ENCODE results near the gene PDE4A.
"Not testable (repeated sequence)": the region's sequence is repeated elsewhere in the genome, so short reads cannot be mapped to it uniquely, and the experiment has no call there.

Gene PDE4A

DNA sequence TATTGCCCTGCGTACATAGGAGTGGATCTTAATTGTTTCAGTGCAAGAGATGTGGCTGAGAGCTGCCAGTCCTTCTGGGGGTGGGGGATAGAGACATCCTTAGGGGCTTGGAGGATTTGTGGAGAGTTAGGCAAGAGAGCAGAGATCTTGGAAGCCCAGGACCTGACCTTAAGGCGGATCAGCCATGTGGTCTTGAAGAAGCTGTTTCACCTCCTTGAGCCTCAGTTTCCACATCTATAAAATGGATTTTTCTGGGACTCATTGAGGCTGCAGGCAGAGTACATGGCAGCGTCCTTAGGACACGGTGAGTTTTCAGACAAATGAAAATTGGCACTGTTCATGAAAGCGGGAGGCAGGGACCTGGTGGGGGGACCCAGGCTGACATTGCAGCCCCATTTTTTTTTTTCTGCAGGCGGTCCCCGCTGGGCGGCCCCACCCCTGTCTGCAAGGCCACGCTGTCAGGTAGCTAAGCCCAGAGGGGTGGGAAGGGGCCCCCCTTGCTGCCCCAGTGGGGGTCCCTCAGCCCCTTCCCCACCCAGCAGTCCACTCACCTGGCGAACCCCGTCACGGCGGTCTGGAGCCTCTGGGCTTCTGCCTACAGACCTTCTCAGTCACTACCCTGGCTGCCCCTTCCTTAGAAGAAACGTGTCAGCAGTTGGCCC is 30.0 kb downstream of the PDE4A start:
- no peak overlapping the region for H3K9ac ChIP-seq (ENCODE audit: insufficient read length, low read depth)
- H3K36me3 ChIP-seq (ENCODE audit: insufficient read depth, insufficient read length, low read length): peaks cover 14% of the 10 kb centered on the region
- no peak overlapping the region for H3K4me3 ChIP-seq (ENCODE audit: insufficient read length, low read depth)
- DNase-seq (ENCODE audit: low read depth, low spot score): no peak
- no peaks in the 10 kb centered on the region for H3K9me3 ChIP-seq (ENCODE audit: insufficient read depth, low read length)
- TF ChIP-seq SUZ12 (IDR thresholded peaks at IDR 0.05; ENCODE audit: extremely low read depth, insufficient read depth, insufficient read length): no peak
- no peak for TF ChIP-seq YY1 (IDR thresholded peaks at IDR 0.05; ENCODE audit: insufficient read depth, insufficient read length)
- no peak for TF ChIP-seq ZNF274 (IDR thresholded peaks at IDR 0.05; ENCODE audit: low read depth, low read length)
- H3K27me3 ChIP-seq (ENCODE audit: insufficient read depth, insufficient read length): no peaks in the 10 kb centered on the region
- H3K4me1 ChIP-seq (ENCODE audit: insufficient read depth, insufficient read length): peaks cover 8% of the 10 kb centered on the region

DNA sequence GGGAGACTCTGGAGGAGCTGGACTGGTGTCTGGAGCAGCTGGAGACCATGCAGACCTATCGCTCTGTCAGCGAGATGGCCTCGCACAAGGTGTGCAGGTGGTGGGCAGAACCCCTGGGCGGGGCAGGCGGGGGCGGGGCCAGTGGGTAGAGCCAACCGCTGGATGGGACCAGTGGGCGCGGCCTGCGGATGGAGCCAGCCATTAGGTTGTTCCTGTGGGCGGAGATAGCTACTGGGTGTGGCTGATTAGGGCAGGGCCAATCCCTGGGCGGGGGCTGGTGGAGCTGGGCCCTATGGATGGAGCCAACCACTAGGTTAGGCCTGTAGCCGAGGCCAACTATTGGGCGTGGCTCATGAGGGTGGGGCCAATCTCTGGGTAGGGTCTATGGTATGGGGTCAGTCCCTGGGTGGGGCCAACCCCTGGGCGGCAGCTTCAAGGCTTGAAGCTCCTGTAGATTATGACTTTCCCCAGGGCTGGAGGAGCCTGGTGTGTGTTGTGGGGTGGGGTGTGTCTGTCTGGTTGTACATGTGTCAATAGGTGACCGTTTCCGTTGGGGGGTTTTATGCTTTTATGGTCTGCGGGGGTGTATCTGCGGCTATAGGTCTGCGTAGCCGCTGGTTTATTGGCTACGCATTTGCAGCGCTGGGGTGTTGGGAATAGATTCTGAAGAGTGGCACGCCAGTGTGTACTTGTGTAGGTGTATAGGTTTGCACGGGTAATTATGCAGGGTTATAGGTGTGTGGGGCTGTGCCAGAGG is 30.7 kb downstream of the PDE4A start:
- Histone ChIP-seq H3K27me3 (ENCODE audit: insufficient read depth, insufficient read length) (no peaks in the 10 kb centered on the region), H3K4me3 (ENCODE audit: insufficient read length, low read depth) (no peak overlapping the region), H3K9me3 (ENCODE audit: insufficient read depth, low read length) (no peaks in the 10 kb centered on the region), H3K9ac (ENCODE audit: insufficient read length, low read depth) (no peak overlapping the region), H3K36me3 (ENCODE audit: insufficient read depth, insufficient read length, low read length) (peaks cover 14% of the 10 kb centered on the region), H3K4me1 (ENCODE audit: insufficient read depth, insufficient read length) (peaks cover 7% of the 10 kb centered on the region)
- TF ChIP-seq YY1 (IDR thresholded peaks at IDR 0.05; ENCODE audit: insufficient read depth, insufficient read length) (no peak), ZNF274 (IDR thresholded peaks at IDR 0.05; ENCODE audit: low read depth, low read length) (no peak), SUZ12 (IDR thresholded peaks at IDR 0.05; ENCODE audit: extremely low read depth, insufficient read depth, insufficient read length) (no peak)
- peak; percentile 36 for DNase-seq (ENCODE audit: low read depth, low spot score)

DNA sequence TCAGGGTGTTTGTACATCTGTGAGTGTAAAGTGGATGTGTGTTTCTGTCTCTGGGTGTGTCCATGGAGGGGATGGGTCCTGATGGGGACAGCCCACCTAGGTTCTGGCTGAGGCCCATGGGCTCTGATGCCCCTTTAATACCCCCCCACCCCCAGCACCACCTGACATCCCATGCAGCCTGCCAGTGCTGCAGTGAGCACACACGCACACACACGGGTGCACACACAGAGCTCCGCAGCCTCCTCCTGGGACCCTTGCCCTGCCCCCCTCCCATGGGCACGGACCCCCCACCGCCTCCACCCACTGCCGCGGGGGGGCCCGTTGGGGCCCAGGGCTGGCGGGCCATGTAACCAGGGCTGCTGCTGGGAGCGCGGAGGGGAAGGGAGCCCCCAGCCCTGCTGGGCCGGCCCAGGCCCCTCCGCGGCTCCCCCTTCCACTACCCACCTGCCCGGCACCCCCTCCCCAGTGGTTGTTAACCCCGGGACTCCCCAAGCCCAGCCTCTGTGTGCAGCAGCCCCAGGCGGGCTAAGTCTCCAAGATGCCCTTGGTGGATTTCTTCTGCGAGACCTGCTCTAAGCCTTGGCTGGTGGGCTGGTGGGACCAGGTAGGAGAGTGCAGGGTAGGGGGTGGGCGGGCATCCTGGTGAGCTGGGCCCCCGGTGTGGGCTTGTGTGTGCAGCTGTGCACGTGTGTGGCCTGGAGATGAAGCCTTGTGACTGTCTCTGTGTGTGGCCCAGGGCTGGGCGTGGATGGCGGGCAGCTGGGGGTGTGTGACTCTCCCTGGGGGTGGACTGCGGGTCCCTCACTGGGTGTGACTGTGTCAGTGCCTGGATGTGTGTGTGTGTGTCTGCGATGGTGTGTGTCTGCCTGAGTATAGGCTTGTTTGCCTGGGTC is 32.6 kb downstream of the PDE4A start:
- H3K9ac ChIP-seq (ENCODE audit: insufficient read length, low read depth): no peak overlapping the region
- no peaks in the 10 kb centered on the region for H3K27me3 ChIP-seq (ENCODE audit: insufficient read depth, insufficient read length)
- peaks cover 4% of the 10 kb centered on the region for H3K4me1 ChIP-seq (ENCODE audit: insufficient read depth, insufficient read length)
- H3K4me3 ChIP-seq (ENCODE audit: insufficient read length, low read depth): no peak overlapping the region
- DNase-seq (ENCODE audit: low read depth, low spot score): no peak
- peaks cover 10% of the 10 kb centered on the region for H3K36me3 ChIP-seq (ENCODE audit: insufficient read depth, insufficient read length, low read length)
- TF ChIP-seq ZNF274 (IDR thresholded peaks at IDR 0.05; ENCODE audit: low read depth, low read length): no peak
- TF ChIP-seq SUZ12 (IDR thresholded peaks at IDR 0.05; ENCODE audit: extremely low read depth, insufficient read depth, insufficient read length): no peak
- no peak for TF ChIP-seq YY1 (IDR thresholded peaks at IDR 0.05; ENCODE audit: insufficient read depth, insufficient read length)
- H3K9me3 ChIP-seq (ENCODE audit: insufficient read depth, low read length): no peaks in the 10 kb centered on the region

DNA sequence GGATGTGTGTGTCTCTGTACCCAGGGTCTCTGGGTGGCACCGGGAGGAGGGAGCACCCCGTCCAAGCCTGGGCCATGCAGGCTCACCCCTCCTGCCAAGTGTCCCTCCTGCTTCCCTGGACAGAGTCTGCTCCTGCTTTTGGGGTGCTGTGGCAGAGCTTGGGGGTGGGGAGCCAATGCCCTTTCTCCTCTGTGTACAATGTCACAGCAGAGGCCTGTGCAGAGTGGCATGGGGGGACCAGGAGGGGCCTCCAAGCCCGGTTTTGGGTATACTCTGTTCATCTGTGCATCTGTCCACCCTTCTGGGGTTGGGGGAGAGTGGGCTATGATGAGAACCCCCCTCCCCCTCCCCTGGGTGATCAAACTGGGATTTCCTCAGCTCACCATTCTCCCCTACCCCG is 33.5 kb downstream of the PDE4A start:
- peaks cover 8% of the 10 kb centered on the region for H3K36me3 ChIP-seq (ENCODE audit: insufficient read depth, insufficient read length, low read length)

DNA sequence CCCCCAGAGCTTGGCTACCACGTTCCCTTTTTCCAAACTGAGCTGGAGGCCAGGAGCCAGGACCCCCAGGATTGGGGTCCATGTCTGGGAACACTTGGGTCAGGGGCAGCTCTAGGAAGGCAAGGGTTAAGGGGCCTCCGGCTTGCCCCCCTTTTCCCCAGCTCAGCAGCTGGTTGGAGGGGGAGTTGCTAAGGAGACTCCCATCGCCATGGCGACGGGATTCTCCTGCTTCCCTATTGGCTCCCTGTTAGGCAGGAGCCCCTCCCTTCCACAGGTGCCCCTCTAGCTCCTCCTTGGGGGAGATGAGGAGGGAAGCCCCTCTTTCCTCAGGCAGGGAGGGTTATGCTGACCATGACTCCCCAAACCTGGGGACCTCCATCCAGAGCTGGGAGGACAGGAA is 33.9 kb downstream of the PDE4A start:
- TF ChIP-seq ZNF274 (IDR thresholded peaks at IDR 0.05; ENCODE audit: low read depth, low read length) (no peak), YY1 (IDR thresholded peaks at IDR 0.05; ENCODE audit: insufficient read depth, insufficient read length) (no peak), SUZ12 (IDR thresholded peaks at IDR 0.05; ENCODE audit: extremely low read depth, insufficient read depth, insufficient read length) (no peak)
- H3K27me3 ChIP-seq (ENCODE audit: insufficient read depth, insufficient read length): no peaks in the 10 kb centered on the region
- no peak overlapping the region for H3K9ac ChIP-seq (ENCODE audit: insufficient read length, low read depth)
- H3K36me3 ChIP-seq (ENCODE audit: insufficient read depth, insufficient read length, low read length): peaks cover 8% of the 10 kb centered on the region
- no peaks in the 10 kb centered on the region for H3K9me3 ChIP-seq (ENCODE audit: insufficient read depth, low read length)
- DNase-seq (ENCODE audit: low read depth, low spot score): peak; percentile 35
- H3K4me1 ChIP-seq (ENCODE audit: insufficient read depth, insufficient read length): peaks cover 4% of the 10 kb centered on the region
- no peak overlapping the region for H3K4me3 ChIP-seq (ENCODE audit: insufficient read length, low read depth)

More for the DNA sequence above, 33.5 kb downstream of the PDE4A start:
- H3K4me3 ChIP-seq (ENCODE audit: insufficient read length, low read depth): no peak overlapping the region
- TF ChIP-seq YY1 (IDR thresholded peaks at IDR 0.05; ENCODE audit: insufficient read depth, insufficient read length) (no peak), SUZ12 (IDR thresholded peaks at IDR 0.05; ENCODE audit: extremely low read depth, insufficient read depth, insufficient read length) (no peak), ZNF274 (IDR thresholded peaks at IDR 0.05; ENCODE audit: low read depth, low read length) (no peak)
- no peak for DNase-seq (ENCODE audit: low read depth, low spot score)
- H3K27me3 ChIP-seq (ENCODE audit: insufficient read depth, insufficient read length): no peaks in the 10 kb centered on the region
- peaks cover 4% of the 10 kb centered on the region for H3K4me1 ChIP-seq (ENCODE audit: insufficient read depth, insufficient read length)
- peak overlapping the region; percentile 61 for H3K9ac ChIP-seq (ENCODE audit: insufficient read length, low read depth)
- no peaks in the 10 kb centered on the region for H3K9me3 ChIP-seq (ENCODE audit: insufficient read depth, low read length)

DNA sequence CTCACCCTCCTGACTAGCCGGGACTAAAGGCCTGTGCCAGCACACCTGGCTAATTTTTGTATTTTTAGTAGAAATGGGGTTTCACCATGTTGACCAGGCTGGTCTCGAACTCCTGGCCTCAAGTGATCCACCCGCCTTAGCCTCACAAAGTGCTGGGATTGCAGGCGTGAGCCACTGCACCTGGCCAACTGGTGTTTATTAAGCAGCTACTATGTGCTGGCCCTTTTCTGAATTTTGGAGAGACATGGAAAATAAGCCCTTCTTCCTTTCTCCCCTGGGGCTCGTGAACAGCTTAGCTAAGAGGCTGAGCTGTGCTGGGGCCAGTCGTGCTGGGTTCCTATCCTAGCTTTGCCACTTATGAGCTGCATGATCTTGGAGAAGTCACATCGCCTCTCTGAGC is 38.4 kb downstream of the PDE4A start:
- not testable (repeated sequence) for H3K27me3 ChIP-seq (ENCODE audit: insufficient read depth, insufficient read length); H3K4me1 ChIP-seq (ENCODE audit: insufficient read depth, insufficient read length); H3K9me3 ChIP-seq (ENCODE audit: insufficient read depth, low read length); H3K9ac ChIP-seq (ENCODE audit: insufficient read length, low read depth); H3K36me3 ChIP-seq (ENCODE audit: insufficient read depth, insufficient read length, low read length); DNase-seq (ENCODE audit: low read depth, low spot score); H3K4me3 ChIP-seq (ENCODE audit: insufficient read length, low read depth)

DNA sequence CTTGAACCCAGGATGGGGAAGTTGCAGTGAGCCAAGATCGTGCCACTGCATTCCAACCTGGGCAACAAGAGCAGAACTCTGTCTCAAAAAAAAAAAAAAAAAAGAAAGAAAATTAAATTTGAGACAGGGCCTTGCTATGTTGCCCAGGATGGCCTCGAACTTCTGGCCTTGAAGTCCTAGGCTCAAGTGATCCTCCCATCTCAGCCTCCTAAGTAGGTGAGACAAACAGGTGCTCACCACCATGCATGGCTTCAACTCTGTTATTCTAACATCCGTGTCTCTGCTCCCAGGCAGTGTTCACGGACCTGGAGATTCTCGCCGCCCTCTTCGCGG is 40.3 kb downstream of the PDE4A start:
- Histone ChIP-seq H3K27me3 (ENCODE audit: insufficient read depth, insufficient read length) (no peaks in the 10 kb centered on the region), H3K4me1 (ENCODE audit: insufficient read depth, insufficient read length) (no peaks in the 10 kb centered on the region), H3K9ac (ENCODE audit: insufficient read length, low read depth) (no peak overlapping the region), H3K4me3 (ENCODE audit: insufficient read length, low read depth) (no peak overlapping the region), H3K36me3 (ENCODE audit: insufficient read depth, insufficient read length, low read length) (peaks cover 15% of the 10 kb centered on the region), H3K9me3 (ENCODE audit: insufficient read depth, low read length) (no peaks in the 10 kb centered on the region)
- DNase-seq (ENCODE audit: low read depth, low spot score): no peak
- no peak for TF ChIP-seq SUZ12 (IDR thresholded peaks at IDR 0.05; ENCODE audit: extremely low read depth, insufficient read depth, insufficient read length)
- TF ChIP-seq YY1 (IDR thresholded peaks at IDR 0.05; ENCODE audit: insufficient read depth, insufficient read length): no peak
- no peak for TF ChIP-seq ZNF274 (IDR thresholded peaks at IDR 0.05; ENCODE audit: low read depth, low read length)

Data from NT2/D1 (cell line).